ENCODE measurements around the gene ZNRF1. TPM values are rescaled to one million over a fixed set of nuclear protein-coding genes. Genes with fewer than 3 reads are reported as not detected.

The ZNRF1 gene
- total and polyA plus RNA-seq, 8 donors = 8.8 to 40.1 (median 14.0) TPM

DNA sequence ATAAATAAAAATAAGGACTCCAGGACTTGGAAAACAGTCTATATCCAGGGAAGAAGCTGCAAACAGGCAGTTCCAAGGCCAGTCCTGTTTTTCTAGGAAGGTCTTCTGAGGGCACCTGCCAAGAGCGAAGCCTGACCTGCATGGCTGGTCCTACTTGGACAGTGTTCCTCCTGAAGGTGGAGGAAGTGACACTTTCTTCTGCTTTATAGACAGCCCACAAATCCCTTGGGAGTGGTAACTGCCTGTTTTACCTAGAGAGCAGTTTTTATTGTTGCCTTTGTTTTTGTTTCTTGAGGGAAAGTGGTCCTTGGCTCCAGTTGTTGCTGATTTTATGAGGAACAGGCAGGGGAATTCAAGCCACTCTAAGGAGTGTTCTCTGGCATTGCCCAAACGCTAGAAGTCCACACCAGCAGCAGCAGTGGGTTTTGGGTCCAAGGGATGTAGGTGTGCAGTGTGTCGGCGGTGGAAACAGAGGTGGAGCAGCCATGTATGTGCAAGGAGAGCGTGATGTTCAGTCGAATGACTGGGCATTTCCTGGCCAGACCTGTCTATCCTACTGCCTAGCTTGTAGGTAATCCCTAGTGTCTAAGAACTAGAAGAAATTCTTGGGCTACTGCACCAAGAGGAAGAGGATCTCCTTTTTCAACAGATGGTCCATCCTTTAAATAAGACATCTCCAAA is 82.5 kb downstream of the ZNRF1 start:
- no peak for DNase-seq
- no peak overlapping the region for H3K27ac ChIP-seq
- WGBS, 5 donors = 85 to 92% (median 88%) methylated on average over 6 of the region's 6 CpGs
- TF ChIP-seq, protein P1, sequence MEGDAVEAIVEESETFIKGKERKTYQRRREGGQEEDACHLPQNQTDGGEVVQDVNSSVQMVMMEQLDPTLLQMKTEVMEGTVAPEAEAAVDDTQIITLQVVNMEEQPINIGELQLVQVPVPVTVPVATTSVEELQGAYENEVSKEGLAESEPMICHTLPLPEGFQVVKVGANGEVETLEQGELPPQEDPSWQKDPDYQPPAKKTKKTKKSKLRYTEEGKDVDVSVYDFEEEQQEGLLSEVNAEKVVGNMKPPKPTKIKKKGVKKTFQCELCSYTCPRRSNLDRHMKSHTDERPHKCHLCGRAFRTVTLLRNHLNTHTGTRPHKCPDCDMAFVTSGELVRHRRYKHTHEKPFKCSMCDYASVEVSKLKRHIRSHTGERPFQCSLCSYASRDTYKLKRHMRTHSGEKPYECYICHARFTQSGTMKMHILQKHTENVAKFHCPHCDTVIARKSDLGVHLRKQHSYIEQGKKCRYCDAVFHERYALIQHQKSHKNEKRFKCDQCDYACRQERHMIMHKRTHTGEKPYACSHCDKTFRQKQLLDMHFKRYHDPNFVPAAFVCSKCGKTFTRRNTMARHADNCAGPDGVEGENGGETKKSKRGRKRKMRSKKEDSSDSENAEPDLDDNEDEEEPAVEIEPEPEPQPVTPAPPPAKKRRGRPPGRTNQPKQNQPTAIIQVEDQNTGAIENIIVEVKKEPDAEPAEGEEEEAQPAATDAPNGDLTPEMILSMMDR (IDR thresholded peaks at IDR 0.05) = no peak
- TF ChIP-seq EP300 (IDR thresholded peaks at IDR 0.05) = no peak
- no peak for TF ChIP-seq POLR2AphosphoS5 (IDR thresholded peaks at IDR 0.05)
- TF ChIP-seq POLR2A (IDR thresholded peaks at IDR 0.05) = no peak
- intact Hi-C loops (cut with DNase I; ENCODE audit: low total_unique reads) = no loop called here
- H3K36me3 ChIP-seq = no peaks in the 10 kb centered on the region
- no peaks in the 10 kb centered on the region for H3K9me3 ChIP-seq
- H3K27me3 ChIP-seq = no peaks in the 10 kb centered on the region
- H3K4me3 ChIP-seq = no peak overlapping the region
- peaks cover 13 to 54% (median 24%) of the 10 kb centered on the region in 4 donors for H3K4me1 ChIP-seq

DNA sequence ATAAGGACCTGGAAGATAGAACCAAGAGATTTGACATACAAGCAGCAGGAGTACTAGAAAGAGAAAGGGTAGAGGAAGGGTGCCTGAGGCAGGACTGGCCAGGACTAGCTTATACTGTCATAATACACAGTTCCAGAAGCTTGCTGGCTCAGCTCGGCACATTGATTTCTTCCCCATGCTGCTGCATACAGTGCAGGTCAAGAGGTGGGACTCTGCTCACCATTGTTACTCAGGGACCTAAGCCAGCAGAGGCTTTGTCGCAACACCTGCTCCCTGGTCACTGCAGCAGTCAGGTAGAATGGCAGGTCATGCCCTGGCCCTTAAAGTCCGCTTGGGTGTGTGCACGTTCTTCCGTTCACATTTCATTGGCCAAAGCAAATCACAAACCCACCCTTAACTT is 85.0 kb downstream of the ZNRF1 start:
- TF ChIP-seq, protein P1 (IDR thresholded peaks at IDR 0.05) = no peak
- TF ChIP-seq POLR2AphosphoS5 (IDR thresholded peaks at IDR 0.05) = no peak
- TF ChIP-seq EP300 (IDR thresholded peaks at IDR 0.05) = no peak
- no peak for TF ChIP-seq POLR2A (IDR thresholded peaks at IDR 0.05)
- no peaks in the 10 kb centered on the region for H3K36me3 ChIP-seq
- DNase-seq = peak in 1 of 2 donors; percentile 66
- H3K4me3 ChIP-seq = no peak overlapping the region
- peak overlapping the region in 4 of 5 donors; percentile 2 to 18 (median 10) for H3K27ac ChIP-seq
- H3K9me3 ChIP-seq = no peaks in the 10 kb centered on the region
- intact Hi-C loops (cut with DNase I; ENCODE audit: low total_unique reads) = no loop called here
- H3K27me3 ChIP-seq = no peaks in the 10 kb centered on the region
- 27 to 63% (median 47%) methylated on average over 5 of the region's 5 CpGs for WGBS, 5 donors
- peaks cover 29 to 79% (median 44%) of the 10 kb centered on the region in 4 donors for H3K4me1 ChIP-seq

DNA sequence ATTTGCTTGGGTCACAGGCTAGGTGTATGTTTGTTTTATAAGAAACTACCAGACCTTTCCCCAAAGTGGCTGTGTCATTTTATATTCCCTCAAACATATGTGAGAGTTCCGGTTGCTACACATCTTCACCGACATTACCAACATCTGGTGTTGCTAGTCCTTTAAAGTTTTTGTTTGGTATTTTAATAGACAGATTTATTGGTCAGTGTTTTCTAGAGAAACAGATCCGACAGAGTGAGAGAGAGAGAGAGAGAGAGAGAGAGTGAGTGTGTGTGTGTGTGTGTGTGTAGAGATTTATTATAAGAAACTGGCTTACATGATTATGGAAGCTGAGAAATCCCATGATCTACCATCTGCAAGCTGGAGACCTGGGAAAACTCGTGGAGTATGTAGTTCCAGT is 86.7 kb downstream of the ZNRF1 start:
- Histone ChIP-seq H3K36me3 (no peaks in the 10 kb centered on the region), H3K4me1 (peaks cover 29 to 75% (median 48%) of the 10 kb centered on the region in 4 donors), H3K27ac (no peak overlapping the region), H3K9me3 (no peaks in the 10 kb centered on the region), H3K27me3 (no peaks in the 10 kb centered on the region), H3K4me3 (no peak overlapping the region)
- WGBS, 5 donors = 79 to 88% (median 83%) methylated on average over 4 of the region's 4 CpGs
- TF ChIP-seq POLR2A (IDR thresholded peaks at IDR 0.05) (no peak), EP300 (IDR thresholded peaks at IDR 0.05) (no peak), POLR2AphosphoS5 (IDR thresholded peaks at IDR 0.05) (no peak)
- TF ChIP-seq, protein P1 (IDR thresholded peaks at IDR 0.05) = no peak
- no peak for DNase-seq
- intact Hi-C loops (cut with DNase I; ENCODE audit: low total_unique reads) = no loop called here

DNA sequence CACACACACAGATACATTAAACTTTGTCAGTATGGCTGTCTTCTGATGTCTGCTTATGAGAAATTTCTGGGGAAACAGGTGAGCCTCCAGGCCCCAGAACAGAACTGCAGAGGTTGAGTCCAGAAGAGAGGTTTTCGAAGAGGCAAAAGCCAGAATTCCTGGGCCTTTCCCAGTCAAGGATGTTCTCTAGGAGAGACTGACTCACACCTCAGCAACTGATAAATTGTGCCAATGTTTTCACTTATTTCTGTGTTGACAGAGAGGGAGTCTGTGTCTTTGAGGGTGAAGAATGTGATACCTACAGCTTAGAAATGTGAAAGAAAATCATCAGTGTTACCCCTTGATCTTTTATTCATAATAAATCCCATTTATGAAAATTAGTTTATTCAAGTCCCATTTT is 87.5 kb downstream of the ZNRF1 start:
- no peak for DNase-seq
- no peak for TF ChIP-seq POLR2AphosphoS5 (IDR thresholded peaks at IDR 0.05)
- no peak for TF ChIP-seq EP300 (IDR thresholded peaks at IDR 0.05)
- TF ChIP-seq, protein P1 (IDR thresholded peaks at IDR 0.05) = no peak
- TF ChIP-seq POLR2A (IDR thresholded peaks at IDR 0.05) = no peak
- Histone ChIP-seq H3K9me3 (no peaks in the 10 kb centered on the region), H3K4me3 (no peak overlapping the region), H3K27me3 (no peaks in the 10 kb centered on the region), H3K36me3 (no peaks in the 10 kb centered on the region), H3K27ac (peak overlapping the region in 1 of 5 donors; percentile 51), H3K4me1 (peaks cover 29 to 68% (median 48%) of the 10 kb centered on the region in 4 donors)
- intact Hi-C loops (cut with DNase I; ENCODE audit: low total_unique reads) = no loop called here
- 80 to 93% (median 86%) methylated on average over 1 of the region's 1 CpG for WGBS, 5 donors

All from stomach (tissue), 9 donors.